Bronchial epithelial cell (primary cell): Measurements from ENCODE around the gene ZFAND3. TPM values are rescaled to one million over a fixed set of nuclear protein-coding genes. Genes with fewer than 3 reads are reported as not detected.

Experiments used
- DNase-seq: peaks from one replicate; pipeline ENCODE4 v3.0.0-alpha.2; 2010; ENCODE audit warnings: low read depth
- FAIRE-seq: peaks from 2 replicates; lab custom pipeline; 2011; peaks lifted over from hg19 to GRCh38; lab: Jason Lieb, UNC
- H3K27me3 ChIP-seq: 2 replicates; pipeline ENCODE4 v1.5.1; 2011; ENCODE audit warnings: low read length; ENCODE audit not compliant: control insufficient read depth, insufficient read depth
- H3K36me3 ChIP-seq: 2 replicates; pipeline ENCODE4 v1.5.1; 2011; ENCODE audit warnings: low read length; ENCODE audit not compliant: control insufficient read depth, insufficient read depth
- H3K4me3 ChIP-seq: 2 replicates; pipeline ENCODE4 v1.5.1; 2011; ENCODE audit warnings: mild to moderate bottlenecking, low read depth, low read length, control low read depth
- CTCF ChIP-seq: IDR thresholded peaks from 2 replicates; pipeline ENCODE4 v1.5.1; 2011; ENCODE audit warnings: mild to moderate bottlenecking, moderate library complexity, low read length, control low read depth, inconsistent platforms; ENCODE audit not compliant: insufficient read depth, severe bottlenecking
- total RNA-seq: library from RNA; depleted of rRNA; stranded (reverse); fragments of >200 nt; gene quantifications from 2 replicates; pipeline ENCODE4 v1.2.1, GENCODE V29; 2014

ZFAND3 gene
- total RNA-seq, 1 donor from 2014 or later, result 25.5 TPM

DNA sequence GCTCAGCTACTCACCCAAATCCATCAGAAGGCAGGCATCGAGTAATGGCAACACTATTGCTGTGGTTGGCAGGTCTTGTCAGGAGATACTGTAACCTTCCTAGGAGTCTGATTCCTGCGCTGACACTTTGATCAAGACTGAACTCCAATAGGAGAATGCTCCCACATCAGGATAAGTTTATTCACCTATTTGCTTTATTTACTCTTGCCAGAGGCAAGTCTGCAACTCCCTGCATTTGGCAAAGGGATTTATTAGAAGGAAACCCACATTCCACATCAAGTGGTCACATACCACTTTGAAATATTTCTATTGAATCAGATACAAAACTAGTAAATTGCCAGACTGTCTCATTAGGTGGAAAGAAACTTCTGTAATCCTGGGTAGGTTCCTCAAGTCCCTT, 43.5 kb downstream of the ZFAND3 start:
- Histone ChIP-seq H3K27me3 (no peaks in the 10 kb centered on the region), H3K36me3 (no peaks in the 10 kb centered on the region), H3K4me3 (no peak overlapping the region)
- DNase-seq (peak; percentile 75), FAIRE-seq (no peak)
- no peak for TF ChIP-seq CTCF

- Histone ChIP-seq H3K4me3 (no peak overlapping the region), H3K36me3 (no peaks in the 10 kb centered on the region)
Measured at GRCh38 chr6:37864250-37864649, 44.7 kb downstream of the ZFAND3 start.

GRCh38 chr6:37865504-37865903, 46.0 kb downstream of the ZFAND3 start:
- Histone ChIP-seq H3K27me3 (no peaks in the 10 kb centered on the region), H3K36me3 (no peaks in the 10 kb centered on the region), H3K4me3 (no peak overlapping the region)
- DNase-seq, result no peak
- no peak for FAIRE-seq
- TF ChIP-seq CTCF, result no peak

More at GRCh38 chr6:37864250-37864649, 44.7 kb downstream of the ZFAND3 start:
- FAIRE-seq (no peak), DNase-seq (no peak)
- no peak for TF ChIP-seq CTCF
- H3K27me3 ChIP-seq, result no peaks in the 10 kb centered on the region

DNA sequence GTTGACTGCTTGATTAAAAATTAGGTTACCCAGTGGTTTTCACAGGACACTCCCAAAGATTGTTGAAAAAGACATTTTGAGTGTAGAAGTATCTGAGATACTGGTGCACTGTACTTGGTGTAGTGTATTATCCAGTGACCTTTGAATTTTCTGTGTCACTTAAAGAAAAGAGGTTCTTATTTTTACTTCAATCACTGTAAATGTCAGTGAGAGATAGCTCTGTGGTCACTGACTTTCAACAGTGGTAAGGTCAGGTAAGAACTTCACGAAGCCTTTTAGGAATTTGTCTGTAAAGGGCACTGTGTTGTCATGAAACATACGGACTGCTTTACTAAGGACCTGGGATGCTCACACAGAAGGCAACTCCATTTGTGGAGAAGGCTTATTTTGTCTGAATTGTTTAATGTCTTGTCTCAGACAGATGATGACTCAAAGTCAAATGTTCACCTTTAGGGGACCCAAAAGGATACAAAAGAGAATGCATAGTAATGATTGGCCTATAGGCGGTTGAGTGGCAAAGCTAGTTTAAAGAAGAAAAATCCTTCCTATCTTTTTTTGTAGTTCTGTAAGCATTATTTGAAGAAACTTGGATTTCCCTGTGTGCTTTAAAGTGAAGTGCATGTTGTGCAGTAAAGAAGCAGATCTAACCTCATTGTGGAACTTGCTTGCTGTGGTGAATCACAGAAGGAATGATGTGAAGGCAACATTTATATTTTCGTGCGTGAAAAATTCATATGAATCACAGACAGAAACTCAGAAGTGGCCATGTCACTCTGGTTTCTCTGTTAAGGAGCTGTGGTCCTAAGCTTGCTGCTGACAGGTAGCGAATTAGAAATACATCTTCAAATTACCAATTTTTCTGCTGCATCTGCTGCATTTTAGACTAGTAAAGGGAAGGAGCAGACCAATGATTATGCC, 47.3 kb downstream of the ZFAND3 start:
- H3K4me3 ChIP-seq, result no peak overlapping the region
- FAIRE-seq, result no peak
- H3K36me3 ChIP-seq, result no peaks in the 10 kb centered on the region
- H3K27me3 ChIP-seq, result no peaks in the 10 kb centered on the region
- TF ChIP-seq CTCF, result no peak
- peak; percentile 42 for DNase-seq

- Histone ChIP-seq H3K4me3 (no peak overlapping the region), H3K27me3 (no peaks in the 10 kb centered on the region), H3K36me3 (no peaks in the 10 kb centered on the region)
- DNase-seq, result no peak
- no peak for TF ChIP-seq CTCF
- FAIRE-seq, result no peak
Measured at GRCh38 chr6:37867756-37868446, 48.4 kb downstream of the ZFAND3 start.
